Inflammatory macrophage treated with lipopolysaccharide for 4 hours (primary cell): ENCODE data around the gene FARS2.

ENCODE experiments used
- DNase-seq: peaks from one replicate; pipeline ENCODE4 v3.0.0-alpha.2; 2020

The FARS2 gene

DNA sequence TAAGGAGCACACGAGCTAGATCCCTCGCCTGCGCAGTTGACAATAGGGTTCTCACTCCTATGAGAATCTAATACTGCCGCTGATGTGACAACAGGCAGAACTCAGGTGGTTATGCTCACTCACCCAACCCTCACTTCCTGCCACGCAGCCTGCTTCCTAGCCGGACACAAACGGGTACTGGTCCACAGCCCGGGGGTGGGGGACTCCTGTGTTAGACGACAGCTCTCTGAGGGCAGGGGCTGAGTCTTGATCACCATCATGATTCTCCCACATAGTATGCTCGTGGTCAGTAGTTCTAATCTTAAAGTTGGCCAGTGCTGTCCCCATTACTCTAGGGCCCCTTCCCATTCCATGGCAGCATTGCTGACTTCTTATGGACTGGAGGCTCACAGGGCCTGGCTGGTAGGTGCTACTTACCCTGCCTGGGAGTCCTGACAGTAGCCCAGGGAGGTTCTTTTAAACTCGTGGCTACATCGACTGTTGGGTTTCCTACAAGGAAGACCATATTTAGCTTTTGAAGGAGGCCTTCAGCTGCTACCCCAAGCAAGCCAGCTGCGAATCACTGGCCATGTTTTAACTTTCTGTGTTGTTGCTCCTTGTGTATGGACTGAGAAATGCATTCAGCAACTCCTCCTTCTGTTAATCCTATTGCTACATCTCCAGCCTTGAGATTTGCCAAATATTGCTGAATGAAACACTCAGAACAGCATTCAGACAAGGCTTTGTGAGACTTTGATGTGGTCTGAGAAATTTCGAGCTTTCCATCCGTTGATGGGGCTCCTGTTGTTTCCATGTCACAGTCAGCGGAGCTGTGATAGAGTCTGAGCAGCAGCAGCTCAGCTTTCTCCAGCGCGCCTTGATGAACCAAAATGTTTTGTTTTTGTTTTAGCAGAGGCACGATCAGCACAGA lies 445.1 kb downstream of the FARS2 start:
- no peak for DNase-seq

DNA sequence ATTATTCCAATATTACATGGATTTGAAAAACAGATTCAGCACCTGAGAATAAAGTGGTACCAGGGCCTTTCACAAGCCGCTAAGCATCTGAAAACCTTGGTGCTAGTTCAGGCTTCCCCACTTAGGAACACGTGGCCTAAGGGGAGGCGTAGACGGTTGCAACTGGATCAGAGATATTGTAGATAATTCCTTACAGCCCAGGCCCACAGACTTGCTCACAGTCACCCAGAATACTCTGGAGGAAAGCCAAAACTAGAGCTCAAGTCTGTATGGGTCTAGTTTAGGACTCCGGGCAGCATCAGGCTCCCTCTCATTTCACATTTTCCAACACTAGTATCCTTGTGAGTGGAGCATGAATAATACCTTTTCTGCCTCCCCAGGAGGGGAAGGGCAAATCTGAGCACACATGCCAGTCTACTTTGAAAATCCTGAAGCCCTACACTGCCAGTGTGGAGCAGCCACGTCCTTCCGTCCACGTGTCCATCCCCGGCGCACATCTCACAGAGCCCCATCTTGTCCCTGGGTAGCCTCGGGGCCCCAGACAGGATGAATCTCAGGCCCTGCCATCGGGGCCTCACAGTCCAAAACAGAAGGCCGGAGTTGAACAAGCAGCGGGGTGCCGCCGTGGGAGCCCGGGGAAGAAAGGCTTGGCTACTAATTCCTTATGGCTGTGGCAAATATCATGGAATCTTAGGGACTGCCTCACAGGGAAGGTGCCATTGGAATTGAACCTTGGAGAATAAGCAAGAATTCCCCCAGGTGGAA lies 446.1 kb downstream of the FARS2 start:
- DNase-seq = no peak

DNA sequence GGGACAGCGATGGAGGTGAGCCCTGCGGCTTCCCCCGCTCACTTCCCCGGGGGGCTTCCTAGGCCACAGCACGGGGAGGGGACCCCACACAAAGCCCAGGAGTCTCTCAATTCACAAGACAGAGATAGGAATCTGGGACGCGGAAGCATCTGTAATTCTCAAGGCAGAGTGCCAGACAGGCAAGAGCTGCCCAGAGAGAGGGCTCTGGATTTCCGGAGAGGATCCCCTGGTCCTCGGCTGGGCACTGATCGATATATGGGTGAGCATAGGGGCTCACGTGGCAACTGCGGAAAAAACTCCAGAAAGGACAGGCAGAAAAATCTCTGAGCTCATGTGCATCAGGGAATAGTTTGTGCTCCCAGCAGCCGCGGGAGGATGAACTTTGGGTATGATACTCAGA lies 449.2 kb downstream of the FARS2 start:
- no peak for DNase-seq

DNA sequence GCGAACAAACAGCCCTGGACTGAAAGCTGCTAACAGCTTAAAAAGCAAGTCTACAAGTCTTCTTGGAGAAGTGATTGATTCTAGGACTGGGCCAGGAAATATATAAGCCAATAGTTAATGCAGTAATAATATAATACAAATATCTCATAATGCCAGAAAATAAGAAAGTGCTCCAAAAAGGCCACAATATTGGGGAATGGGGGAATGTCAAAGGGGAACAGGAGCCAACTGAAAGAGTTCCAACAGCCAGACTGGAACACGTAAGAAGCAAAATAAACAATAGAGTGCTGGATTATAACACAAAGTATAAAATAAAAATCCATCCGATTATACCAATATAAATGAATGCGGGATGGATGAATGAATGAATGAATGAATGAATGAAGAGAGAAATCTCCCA lies 449.6 kb downstream of the FARS2 start:
- no peak for DNase-seq

DNA sequence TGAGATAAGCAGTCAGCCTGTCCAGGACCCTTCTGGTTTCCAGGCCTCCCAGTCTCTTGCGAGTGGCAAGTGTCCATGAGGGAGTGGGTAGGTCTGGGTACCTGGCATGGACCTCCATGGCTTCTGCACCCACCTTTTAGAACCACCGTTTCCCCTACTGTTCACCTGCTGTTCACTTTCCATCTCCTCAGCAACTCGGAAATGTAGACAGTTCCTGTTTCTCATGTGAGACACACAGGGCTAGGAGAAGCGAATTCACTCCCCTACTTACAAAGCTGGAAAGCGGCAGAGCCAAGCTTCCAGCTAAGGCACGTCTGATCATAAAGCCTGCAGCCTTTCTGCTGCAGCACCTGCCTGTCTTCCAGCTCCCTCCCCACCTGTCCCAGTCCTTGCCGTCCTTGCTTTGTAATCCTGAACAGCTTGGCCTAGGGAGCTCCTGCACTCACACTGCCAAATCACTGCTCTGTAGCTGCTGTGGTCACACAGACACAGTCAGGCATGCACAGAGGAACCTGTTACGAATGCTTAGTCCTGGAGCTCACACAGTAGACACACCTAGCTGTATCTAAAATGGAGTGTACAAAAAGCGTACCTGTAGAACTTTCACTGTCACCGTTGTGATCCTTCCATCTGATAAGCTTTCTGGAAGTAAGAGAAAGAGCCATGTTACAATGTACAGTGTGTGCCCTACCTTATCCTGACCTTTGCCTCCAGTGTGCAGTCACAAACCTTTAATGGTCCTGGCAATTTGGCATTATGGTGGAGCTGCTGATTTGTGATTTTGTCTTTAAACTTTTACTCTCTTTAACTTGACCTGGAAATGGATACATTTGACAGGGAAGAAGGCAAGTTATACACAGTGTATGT lies 451.3 kb downstream of the FARS2 start:
- no peak for DNase-seq

DNA sequence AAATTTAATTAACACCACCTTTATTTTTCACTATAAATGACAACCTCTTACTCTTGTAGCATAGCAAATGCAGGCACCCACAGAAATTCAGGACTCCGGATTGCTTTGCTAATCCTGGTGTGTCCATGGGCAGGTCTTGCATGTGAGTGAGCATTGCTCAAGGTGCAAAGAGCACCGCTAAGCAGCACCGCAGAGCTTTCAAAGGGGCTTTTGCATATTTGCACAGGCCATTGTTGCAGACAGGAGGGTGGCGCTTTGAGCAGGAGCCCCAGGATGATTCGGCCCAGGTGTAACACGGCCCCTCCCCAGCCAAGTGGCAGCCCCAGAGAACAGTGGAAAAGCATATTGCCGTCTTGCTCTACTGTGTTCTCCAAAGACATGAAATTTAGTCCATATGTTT lies 452.2 kb downstream of the FARS2 start:
- DNase-seq = no peak

DNA sequence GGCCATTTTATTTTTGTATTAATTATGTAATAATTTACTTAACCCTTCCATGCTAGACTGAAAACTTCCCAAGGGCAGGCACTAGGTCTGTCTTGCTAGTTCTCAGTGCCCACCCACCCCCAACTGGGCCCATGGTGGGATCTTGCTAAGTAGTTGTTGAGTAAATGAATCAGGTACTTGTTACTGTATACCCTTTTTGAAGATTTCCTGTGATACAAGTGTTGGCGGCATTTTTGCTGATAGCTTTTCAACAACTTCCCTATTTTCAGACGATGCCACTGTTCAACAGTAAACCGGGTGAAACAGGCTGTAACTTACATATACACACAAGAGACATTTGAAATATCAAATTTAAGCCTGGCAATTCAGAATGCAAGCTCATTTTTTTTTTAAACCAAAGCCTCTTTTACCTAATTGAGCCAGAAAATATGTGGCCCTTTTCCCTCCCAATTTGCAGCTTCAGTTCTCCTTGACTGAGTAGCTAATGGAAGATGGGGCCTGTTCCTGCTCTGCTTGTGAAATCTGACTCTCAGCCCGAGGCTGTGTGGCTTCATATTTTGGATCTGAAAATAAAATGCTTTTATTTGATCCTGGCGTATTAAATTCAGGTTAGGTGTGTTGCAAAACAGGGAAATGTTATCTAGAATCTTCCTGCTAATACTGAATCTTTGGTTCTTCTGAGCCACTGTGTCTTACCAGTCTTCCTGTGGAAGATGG lies 457.1 kb downstream of the FARS2 start:
- peak; percentile 30 for DNase-seq

DNA sequence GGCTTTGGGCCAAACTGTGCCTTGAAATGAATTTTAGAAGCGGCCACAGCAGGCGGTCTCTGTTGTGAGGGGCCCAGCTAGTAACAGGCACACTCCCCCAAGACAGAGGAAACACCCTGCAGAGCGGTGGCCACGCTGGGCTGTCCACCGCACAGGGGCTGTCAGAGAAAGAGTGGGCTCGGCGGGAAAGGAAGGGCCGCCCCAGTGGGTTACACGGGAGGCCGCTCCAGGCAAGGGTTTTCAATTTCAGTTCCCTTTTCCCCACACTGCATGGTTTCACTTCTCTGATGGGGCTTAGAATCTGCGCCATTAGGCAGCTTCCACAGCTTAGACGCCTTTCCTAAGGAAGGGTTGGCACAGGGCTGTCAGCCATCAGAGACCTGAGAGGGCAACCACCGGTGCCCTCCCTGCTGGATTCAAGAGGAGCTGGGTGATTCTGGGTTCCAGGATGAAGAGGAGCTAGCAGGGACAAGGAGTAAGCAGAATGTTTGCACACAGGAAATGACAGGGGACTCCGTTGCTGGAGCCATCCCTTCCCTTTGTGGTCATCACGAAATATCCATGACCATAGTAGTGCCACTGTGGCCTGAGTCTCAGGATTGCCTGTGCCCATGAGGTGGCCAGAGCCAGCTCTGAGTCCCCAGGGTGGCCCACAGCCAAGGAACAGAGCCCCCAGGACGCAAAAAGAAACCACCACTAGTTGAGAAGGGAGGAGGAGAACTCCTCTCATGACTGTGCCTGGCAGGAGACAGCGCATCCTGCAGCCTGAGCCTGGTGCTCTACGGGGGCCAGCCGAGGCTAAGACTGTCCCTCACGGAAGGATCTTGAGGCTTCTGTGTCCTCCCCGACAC lies 462.8 kb downstream of the FARS2 start:
- DNase-seq = peak; percentile 91

DNA sequence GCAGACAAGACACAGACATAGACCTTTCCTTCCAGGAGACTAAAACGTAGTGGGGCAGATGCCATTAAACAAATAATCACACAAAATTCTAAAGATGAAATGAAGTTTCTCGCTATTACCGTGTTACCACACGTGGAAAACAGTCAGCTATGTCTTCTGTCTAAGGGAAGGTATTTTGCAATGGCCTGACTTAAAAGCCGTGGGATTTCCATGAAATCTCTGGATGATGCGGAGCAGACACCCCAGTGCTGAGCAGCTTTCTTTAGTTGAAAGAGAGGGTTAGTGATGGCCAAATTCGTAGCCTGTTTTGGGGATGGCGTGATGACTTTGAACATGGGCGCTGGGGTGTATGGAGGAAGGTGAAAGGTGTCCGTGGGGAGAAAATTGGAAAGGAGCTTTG lies 463.6 kb downstream of the FARS2 start:
- peak; percentile 63 for DNase-seq

DNA sequence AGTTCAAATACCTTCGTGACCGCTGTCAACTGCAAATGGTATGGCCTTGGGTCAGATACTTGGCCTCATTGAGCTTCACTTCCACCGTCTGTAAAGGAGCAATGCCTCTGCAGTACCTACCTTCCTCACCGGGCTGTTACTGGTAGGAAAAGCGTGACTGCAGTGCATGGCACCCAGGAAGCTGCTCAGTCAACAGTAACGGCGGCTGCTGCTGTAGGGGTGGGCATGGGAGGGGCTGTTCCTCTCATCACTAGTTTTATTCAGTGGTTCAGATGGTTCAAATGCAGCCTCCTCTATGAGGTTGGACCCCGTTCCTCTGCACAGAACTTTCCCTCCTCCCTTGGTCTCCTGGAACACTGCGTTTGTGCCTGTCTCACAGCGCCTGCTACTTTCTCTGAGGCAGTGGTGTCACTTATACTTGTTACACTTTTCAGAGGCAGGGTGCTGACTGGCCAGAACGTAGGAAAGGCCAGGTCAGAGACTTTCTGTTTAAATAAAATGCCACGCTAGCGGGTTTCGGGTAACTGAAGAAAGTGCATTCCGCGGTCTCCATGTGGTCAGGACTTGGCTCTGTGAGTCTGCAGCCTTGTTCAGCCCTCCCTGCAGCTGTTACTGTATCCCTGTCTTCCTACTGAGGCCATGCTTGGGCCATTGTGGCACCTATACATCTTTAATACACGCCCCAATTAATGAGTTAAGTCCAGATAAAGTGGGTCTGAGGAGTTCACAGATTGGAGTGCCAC lies 465.8 kb downstream of the FARS2 start:
- no peak for DNase-seq

DNA sequence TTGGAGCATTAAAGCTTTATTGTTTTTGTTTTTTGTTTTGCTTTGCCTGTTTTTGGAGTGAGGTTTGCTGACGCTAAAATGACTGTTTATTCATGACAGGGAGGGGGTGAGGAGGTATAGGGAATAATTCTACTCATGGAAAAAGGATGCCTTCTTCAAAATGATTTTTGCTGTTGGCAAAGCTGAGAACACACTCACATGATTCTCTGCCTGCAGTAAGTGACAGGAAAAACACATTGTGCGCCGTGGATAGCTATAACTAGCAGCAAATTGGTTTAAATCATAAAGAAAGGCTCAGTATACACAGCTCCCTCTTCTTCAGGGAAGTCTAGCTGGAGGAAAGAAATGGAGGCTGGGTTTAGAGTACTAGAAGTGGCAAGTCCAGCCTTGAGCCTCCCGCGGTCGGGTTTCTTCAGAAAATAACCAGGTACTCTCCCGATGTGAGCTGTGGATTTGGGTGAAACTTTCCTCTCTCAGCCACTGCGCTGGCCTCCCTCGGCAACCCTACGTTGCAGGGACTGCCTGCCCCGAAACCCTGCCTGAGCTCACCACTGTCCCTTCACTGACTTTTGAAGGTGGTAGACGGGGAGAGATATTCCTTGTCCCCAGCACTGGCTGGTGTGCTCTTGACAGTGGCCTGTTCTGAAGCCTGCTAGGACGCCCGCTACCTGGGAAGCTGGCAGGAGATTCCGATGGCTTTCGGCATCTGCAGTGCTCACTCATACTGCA lies 467.2 kb downstream of the FARS2 start:
- no peak for DNase-seq

DNA sequence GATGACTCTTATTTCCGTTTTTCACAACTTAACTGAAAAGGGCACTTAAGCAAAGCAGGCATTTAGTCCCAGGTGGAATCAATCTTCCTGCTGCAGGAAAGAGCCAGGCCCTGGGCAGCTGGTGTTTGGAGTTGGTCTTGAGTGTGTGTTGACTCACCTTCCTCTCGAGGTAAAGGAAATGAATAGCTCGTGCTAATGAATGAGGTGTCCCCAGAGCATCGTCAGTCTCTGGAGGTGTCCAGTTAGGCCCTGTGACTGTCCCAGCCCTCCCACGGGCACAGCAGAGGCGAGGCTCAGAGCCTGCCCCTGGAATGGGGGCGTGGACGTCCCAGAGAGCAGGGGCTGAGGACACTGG lies 467.7 kb downstream of the FARS2 start:
- no peak for DNase-seq

DNA sequence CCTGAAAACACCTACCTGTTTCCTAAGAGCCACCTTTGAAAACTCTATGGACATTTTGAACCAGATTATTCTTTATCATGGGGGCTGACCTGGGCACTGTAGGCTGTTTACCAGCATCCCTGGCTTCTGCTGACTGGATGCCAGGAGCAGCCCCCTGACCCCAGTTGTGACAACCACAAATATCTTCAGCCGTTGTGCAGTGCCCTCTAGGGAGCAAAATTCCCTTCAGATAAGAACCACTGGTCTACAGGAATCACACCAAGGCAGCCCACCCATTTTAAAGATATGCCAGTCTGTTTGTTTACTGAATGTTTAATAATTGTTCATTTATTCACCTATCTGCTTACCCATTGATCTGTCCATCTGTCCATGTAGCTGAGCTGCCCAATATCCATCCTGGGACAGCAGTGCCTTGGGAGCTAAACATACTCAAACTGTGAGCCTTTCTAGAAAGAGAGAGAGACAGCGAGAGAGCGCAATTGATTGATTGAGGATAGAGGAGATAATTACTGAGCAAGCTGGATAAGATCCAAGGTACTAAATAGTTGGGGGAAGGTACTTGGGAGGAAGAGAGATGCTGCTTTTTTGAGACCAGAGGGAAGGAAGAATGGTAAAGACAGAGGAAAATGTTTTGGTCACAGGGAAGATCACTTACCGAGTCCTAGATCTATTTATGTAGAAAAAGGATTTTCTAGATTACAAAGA lies 468.7 kb downstream of the FARS2 start:
- no peak for DNase-seq

DNA sequence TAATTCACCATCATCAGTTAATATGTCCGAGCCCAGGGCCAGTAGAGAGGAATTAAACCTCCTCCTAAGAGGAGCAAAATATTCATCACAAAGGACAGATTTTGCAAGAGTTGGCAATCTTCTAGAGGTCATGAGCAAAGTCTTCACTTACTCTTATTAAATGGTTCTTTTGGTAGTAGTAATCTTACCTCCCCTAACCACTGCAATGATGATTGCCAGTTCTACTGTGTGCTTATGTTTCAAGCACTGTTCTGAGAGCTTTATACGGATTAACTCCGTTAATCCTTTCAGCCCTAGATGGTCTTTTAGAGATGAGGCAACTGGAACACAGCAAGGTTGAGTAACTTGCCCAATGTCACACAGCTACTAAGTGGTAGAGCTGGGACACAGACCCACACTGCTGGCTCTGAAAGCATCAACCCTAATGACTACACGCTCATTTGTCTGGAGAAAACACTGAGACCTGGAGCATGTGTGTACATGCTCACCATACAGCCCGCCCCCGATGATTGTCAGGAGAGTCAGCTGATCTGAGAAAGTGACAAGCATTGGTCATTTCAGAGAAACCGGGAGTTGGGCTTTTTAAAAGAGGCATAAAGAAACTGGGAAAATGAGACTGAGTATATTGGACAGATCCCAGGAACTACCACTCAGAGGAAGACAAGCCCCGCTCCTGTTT lies 469.4 kb downstream of the FARS2 start:
- DNase-seq = no peak

DNA sequence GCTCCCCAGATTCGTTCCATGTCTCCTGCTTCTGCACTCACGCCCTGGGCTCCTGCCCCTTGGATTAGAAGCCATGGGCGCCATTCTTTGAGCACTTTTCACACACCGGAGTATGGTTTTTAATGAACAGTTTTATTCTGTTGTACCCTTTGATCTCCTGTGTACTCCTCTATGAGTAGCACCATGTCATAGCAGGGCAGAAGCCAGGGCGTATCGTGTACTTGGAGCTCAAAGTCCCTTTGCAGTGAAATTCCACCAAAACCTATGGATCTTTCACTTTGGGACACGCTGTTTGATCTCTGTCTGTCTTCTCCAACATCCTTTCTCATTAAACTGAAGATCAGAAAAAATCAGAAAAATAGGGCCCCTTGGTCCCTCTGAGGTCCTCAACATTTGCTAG lies 470.1 kb downstream of the FARS2 start:
- no peak for DNase-seq

DNA sequence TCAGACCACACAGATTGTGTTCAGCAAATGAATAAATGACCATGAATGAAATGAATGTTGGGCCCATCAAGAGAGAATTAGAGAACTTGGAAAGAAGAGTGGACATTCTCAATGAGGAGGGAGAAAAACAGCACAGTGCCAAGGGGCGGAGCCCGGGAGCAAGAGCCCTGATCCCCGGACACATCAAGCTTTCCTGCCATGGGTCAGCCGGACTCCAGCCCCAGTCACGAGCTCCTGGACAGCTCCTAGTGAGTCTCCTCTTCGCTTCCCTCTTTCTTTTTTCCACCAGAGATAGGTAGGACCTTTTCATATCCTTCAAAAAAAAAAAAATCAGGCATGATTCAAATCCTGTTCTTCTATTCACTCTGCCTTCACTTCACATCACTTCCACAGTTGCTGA lies 471.2 kb downstream of the FARS2 start:
- no peak for DNase-seq

DNA sequence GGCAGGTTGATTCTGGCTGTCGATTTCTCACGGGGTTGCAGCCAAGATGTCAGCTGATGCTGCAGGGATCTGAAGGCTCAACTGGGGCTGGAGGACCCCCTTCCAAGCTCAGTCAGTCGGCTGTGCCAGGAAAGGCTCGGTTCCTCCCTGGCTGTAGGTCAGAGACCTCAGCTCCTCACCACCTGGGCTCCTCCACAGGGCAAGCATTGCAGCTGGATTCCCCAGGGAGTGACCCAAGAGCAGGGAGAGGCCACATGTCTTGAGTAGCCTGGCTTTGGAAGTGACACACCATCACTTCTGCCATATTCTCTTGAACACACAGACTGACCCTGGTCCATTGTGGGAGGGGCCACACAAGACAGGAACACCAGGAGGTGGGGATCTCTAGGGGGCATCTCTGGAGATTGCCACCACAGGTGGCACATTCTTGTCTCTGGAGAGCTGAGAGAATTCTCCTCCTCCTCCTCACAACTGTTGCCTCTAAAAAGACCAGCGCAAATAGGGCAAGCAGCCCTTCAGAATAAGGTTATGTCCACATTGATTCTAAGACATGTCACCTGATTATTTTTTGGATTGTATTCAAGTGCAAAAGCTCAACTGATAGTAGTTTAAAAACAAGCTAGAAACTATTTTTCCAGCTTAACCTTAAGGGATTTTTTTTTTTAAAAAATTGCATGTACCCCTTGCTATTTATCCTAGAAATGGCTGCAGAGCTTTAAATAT lies 474.9 kb downstream of the FARS2 start:
- DNase-seq = no peak

DNA sequence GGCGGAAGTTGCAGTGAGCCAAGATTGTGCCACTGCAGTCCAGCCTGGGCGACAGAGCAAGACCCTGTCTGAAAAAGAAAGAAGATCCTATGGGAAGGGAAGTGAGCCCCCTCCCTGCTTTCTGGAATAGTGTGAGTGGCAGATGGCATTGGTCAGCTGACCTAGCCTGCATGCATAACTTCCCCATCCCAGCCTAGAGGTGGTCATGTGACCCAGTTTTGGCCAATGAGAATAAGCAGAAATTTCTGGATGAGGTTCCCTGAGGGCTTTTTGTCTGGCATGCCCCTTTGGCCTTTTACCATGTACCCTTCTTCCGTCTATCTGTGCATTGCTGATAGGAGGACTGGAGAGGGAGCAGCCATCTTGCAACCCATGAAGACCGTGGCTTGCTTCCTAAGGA lies 476.1 kb downstream of the FARS2 start:
- no peak for DNase-seq
